SK-N-SH (cell line): ENCODE results near the gene HLA-A.

Experiments used
- ELF1 ChIP-seq: IDR thresholded peaks from 2 replicates; pipeline ENCODE4 v1.4.0; 2012
- EZH2phosphoT487 ChIP-seq: fragments of 200-600 bp; sonication (generic); IDR thresholded peaks from 2 replicates; pipeline ENCODE4 v1.6.1; 2017; ENCODE audit warnings: low read depth, mixed run types, mild to moderate bottlenecking, antibody characterized with exemption, moderate library complexity, borderline replicate concordance
- MXI1 ChIP-seq: IDR thresholded peaks from 2 replicates; pipeline ENCODE4 v1.6.1; 2012; ENCODE audit warnings: mild to moderate bottlenecking, low read depth, low read length, improper control_type of control experiment
- NFIC ChIP-seq: IDR thresholded peaks from 2 replicates; pipeline ENCODE4 v1.4.0; 2012; ENCODE audit warnings: borderline replicate concordance
- POLR2AphosphoS5 ChIP-seq: IDR thresholded peaks from 2 replicates; pipeline ENCODE4 v1.6.1; 2012; ENCODE audit warnings: low read depth, low read length
- RAD21 ChIP-seq: IDR thresholded peaks from 2 replicates; pipeline ENCODE4 v1.6.1; 2012; ENCODE audit warnings: mild to moderate bottlenecking, low read length
- RFX5 ChIP-seq: IDR thresholded peaks from 2 replicates; pipeline ENCODE4 v1.6.1; 2012; ENCODE audit warnings: mild to moderate bottlenecking, improper control_type of control experiment, low read length
- RXRA ChIP-seq: IDR thresholded peaks from 2 replicates; pipeline ENCODE4 v1.4.0; 2012; ENCODE audit warnings: low read depth, mild to moderate bottlenecking, borderline replicate concordance
- SIN3A ChIP-seq: IDR thresholded peaks from 2 replicates; pipeline ENCODE4 v1.6.1; 2012; ENCODE audit warnings: low read depth, mild to moderate bottlenecking, low read length, moderate library complexity, borderline replicate concordance
- TF ChIP-seq, protein P1 (sequence below): IDR thresholded peaks from 2 replicates; pipeline ENCODE4 v1.4.0; 2012; ENCODE audit warnings: low read depth
- TF ChIP-seq, protein P2 (sequence below): fragments of 200-600 bp; sonication (generic); IDR thresholded peaks from 2 replicates; pipeline ENCODE4 v1.6.1; 2017; ENCODE audit warnings: antibody characterized with exemption, mild to moderate bottlenecking, moderate library complexity

DNA sequence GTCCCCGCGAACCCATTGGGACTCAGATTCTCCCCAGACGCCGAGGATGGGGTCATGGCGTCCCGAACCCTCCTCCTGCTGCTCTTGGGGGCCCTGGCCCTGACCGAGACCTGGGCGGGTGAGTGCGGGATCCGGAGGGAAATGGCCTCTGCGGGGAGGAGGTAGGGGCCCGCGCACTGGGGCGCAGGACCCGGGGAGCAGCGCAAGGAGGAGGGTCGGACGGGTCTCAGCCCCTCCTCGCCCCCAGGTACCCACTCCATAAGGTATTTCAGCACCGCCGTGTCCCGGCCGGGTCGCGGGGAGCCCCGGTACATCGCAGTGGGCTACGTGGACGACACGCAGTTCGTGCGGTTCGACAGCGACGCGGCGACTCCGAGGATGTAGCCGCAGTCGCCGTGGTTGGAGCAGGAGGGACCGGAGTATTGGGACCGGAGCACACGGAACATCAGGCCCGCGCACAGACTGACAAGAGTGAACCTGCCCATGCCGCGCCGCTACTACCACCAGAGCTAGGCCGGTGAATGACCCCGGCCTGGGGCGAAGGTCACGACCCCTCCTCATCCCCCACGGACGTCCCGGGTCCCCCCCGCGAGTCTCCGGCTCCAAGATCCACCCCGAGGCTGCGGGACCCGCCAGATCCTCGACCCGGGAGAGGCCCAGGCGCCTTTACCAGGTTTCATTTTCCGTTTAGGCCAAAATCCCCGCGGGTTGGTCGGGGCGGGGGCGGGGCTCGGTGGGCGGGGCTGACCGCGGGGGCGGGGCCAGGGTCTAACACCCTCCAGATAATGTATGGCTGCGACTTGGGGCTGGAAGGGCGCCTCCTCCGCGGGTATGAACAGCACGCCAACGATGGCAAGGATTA, 15.7 kb upstream of the HLA-A start:
- TF ChIP-seq, protein P1, sequence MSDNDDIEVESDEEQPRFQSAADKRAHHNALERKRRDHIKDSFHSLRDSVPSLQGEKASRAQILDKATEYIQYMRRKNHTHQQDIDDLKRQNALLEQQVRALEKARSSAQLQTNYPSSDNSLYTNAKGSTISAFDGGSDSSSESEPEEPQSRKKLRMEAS = no peak
- TF ChIP-seq NFIC (no peak), ELF1 (no peak), SIN3A (no peak), RXRA (no peak), EZH2phosphoT487 (no peak), RAD21 (no peak), MXI1 (no peak), POLR2AphosphoS5 (no peak), RFX5 (no peak)
- TF ChIP-seq, protein P2, sequence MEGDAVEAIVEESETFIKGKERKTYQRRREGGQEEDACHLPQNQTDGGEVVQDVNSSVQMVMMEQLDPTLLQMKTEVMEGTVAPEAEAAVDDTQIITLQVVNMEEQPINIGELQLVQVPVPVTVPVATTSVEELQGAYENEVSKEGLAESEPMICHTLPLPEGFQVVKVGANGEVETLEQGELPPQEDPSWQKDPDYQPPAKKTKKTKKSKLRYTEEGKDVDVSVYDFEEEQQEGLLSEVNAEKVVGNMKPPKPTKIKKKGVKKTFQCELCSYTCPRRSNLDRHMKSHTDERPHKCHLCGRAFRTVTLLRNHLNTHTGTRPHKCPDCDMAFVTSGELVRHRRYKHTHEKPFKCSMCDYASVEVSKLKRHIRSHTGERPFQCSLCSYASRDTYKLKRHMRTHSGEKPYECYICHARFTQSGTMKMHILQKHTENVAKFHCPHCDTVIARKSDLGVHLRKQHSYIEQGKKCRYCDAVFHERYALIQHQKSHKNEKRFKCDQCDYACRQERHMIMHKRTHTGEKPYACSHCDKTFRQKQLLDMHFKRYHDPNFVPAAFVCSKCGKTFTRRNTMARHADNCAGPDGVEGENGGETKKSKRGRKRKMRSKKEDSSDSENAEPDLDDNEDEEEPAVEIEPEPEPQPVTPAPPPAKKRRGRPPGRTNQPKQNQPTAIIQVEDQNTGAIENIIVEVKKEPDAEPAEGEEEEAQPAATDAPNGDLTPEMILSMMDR = no peak
